IMR-90 (cell line): ENCODE measurements around the gene DGKD. TPM values are rescaled to one million over a fixed set of nuclear protein-coding genes. Genes with fewer than 3 reads are reported as not detected.

ENCODE experiments used
- ATAC-seq: fragments of 200-7000 bp; cut with Tn5 transposase; 2 replicates; pipeline ENCODE4 v1.9.1; 2020; ENCODE audit warnings: low read depth, mild to moderate bottlenecking, moderate library complexity
- BruUV-seq: library from RNA; stranded (reverse); fragments of 400-500 nt; replicated peaks from 2 replicates; lab custom pipeline; 2021; lab: Mats Ljungman, UMichigan
- CTCF ChIA-PET: fragments of 300-600 bp; formaldehyde crosslinking; extraction: SDS; loops from one replicate; lab custom pipeline; 2021; ENCODE audit warnings: antibody characterized with exemption; lab: Yijun Ruan, JAX
- POLR2A ChIA-PET: fragments of 300-600 bp; sonication (Branson Sonifier 250); formaldehyde crosslinking; loops from one replicate; lab custom pipeline; 2022; ENCODE audit warnings: antibody characterized with exemption; ENCODE audit not compliant: unreplicated experiment; lab: Charles Lee
- DNase-seq: peaks from one replicate; pipeline ENCODE4 v3.0.0; 2013
- H2AFZ ChIP-seq: replicated peaks from 2 replicates; pipeline ENCODE3; 2013; ENCODE audit warnings: low read length, mild to moderate bottlenecking; ENCODE audit not compliant: poor library complexity
- H2AK5ac ChIP-seq: 2 replicates; pipeline ENCODE4 v1.6.1; 2013; ENCODE audit warnings: low read depth, low read length, inconsistent platforms
- H2AK9ac ChIP-seq: replicated peaks from 2 replicates; pipeline ENCODE3; 2013; ENCODE audit warnings: mild to moderate bottlenecking, low read depth, low read length, moderate library complexity; ENCODE audit not compliant: poor library complexity
- H2BK120ac ChIP-seq: 2 replicates; pipeline ENCODE4 v1.6.1; 2013; ENCODE audit warnings: low read depth, low read length, inconsistent platforms
- H2BK15ac ChIP-seq: 3 replicates; pipeline ENCODE4 v1.6.1; 2013; ENCODE audit warnings: low read depth, low read length, inconsistent platforms
- H2BK20ac ChIP-seq: 2 replicates; pipeline ENCODE4 v1.6.1; 2013; ENCODE audit warnings: low read depth, mild to moderate bottlenecking, inconsistent platforms, low read length, moderate library complexity
- H2BK5ac ChIP-seq: 2 replicates; pipeline ENCODE4 v1.6.1; 2013; ENCODE audit warnings: mild to moderate bottlenecking, low read depth, low read length, inconsistent platforms; ENCODE audit not compliant: poor library complexity, severe bottlenecking
- H3K14ac ChIP-seq: replicated peaks from 2 replicates; pipeline ENCODE4 v1.6.1; 2013; ENCODE audit warnings: low read depth, low read length, inconsistent platforms
- H3K18ac ChIP-seq: 2 replicates; pipeline ENCODE4 v1.6.1; 2013; ENCODE audit warnings: low read depth, low read length, control low read depth
- H3K23ac ChIP-seq: 2 replicates; pipeline ENCODE4 v1.6.1; 2013; ENCODE audit warnings: low read depth, low read length, inconsistent platforms
- H3K27ac ChIP-seq: 2 replicates; pipeline ENCODE4 v1.5.1; 2013; ENCODE audit warnings: mild to moderate bottlenecking, control low read depth, low read length; ENCODE audit not compliant: insufficient read depth
- H3K27me3 ChIP-seq: 2 replicates; pipeline ENCODE4 v1.6.1; 2013; ENCODE audit warnings: low read length; ENCODE audit not compliant: control insufficient read depth, insufficient read depth
- H3K36me3 ChIP-seq: 2 replicates; pipeline ENCODE4 v1.6.1; 2013; ENCODE audit warnings: low read length, mixed read lengths; ENCODE audit not compliant: control insufficient read depth, insufficient read depth
- H3K4ac ChIP-seq: 2 replicates; pipeline ENCODE4 v1.6.1; 2013; ENCODE audit warnings: low read depth, low read length, inconsistent platforms
- H3K4me1 ChIP-seq: 2 replicates; pipeline ENCODE4 v1.6.1; 2013; ENCODE audit warnings: low read length, mixed read lengths; ENCODE audit not compliant: control insufficient read depth, insufficient read depth
- H3K4me2 ChIP-seq: 2 replicates; pipeline ENCODE4 v1.6.1; 2013; ENCODE audit warnings: low read depth, mild to moderate bottlenecking, control low read depth, low read length, moderate library complexity
- H3K4me3 ChIP-seq: 2 replicates; pipeline ENCODE4 v1.5.1; 2013; ENCODE audit warnings: low read depth, mild to moderate bottlenecking, control low read depth, low read length, moderate library complexity; ENCODE audit not compliant: insufficient read depth
- H3K56ac ChIP-seq: 2 replicates; pipeline ENCODE4 v1.6.1; 2013; ENCODE audit warnings: low read length, inconsistent platforms; ENCODE audit not compliant: insufficient read depth; ENCODE audit errors: extremely low read depth
- H3K79me1 ChIP-seq, 2 experiments: 2 replicates each; pipeline ENCODE4 v1.6.1; 2013; ENCODE audit warnings: low read length in 2 of 2, inconsistent platforms in 1 of 2, low read depth in 1 of 2
- H3K9ac ChIP-seq: 2 replicates; pipeline ENCODE4 v1.6.1; 2013; ENCODE audit warnings: low read depth, low read length, control low read depth
- H3K9me1 ChIP-seq: 2 replicates; pipeline ENCODE4 v1.6.1; 2013; ENCODE audit warnings: low read length, inconsistent platforms; ENCODE audit not compliant: insufficient read depth
- H3K9me3 ChIP-seq: 2 replicates; pipeline ENCODE4 v1.6.1; 2013; ENCODE audit warnings: low read length; ENCODE audit not compliant: control insufficient read depth, insufficient read depth
- H4K20me1 ChIP-seq: 2 replicates; pipeline ENCODE4 v1.6.1; 2013; ENCODE audit warnings: low read length, inconsistent platforms; ENCODE audit not compliant: insufficient read depth
- H4K5ac ChIP-seq: 2 replicates; pipeline ENCODE4 v1.6.1; 2013; ENCODE audit warnings: mild to moderate bottlenecking, low read depth, low read length, control low read depth
- H4K8ac ChIP-seq, 2 experiments: 2 replicates each; pipeline ENCODE4 v1.6.1; 2013; ENCODE audit warnings: low read depth in 2 of 2, low read length in 2 of 2, control low read depth in 1 of 2, inconsistent platforms in 1 of 2
- H4K91ac ChIP-seq: 2 replicates; pipeline ENCODE4 v1.6.1; 2013; ENCODE audit warnings: low read depth, low read length, inconsistent platforms; ENCODE audit not compliant: insufficient read depth
- BHLHE40 ChIP-seq: fragments of 150-350 bp; IDR thresholded peaks from 2 replicates; pipeline ENCODE4 v1.6.1; 2016; ENCODE audit warnings: mild to moderate bottlenecking, low read depth, low read length
- FOS ChIP-seq: fragments of 150-350 bp; IDR thresholded peaks from 2 replicates; pipeline ENCODE4 v1.6.1; 2016; ENCODE audit warnings: low read depth, low read length
- MAZ ChIP-seq: IDR thresholded peaks from 2 replicates; pipeline ENCODE4 v1.6.1; 2012; ENCODE audit warnings: low read depth, mild to moderate bottlenecking, low read length, improper control_type of control experiment, moderate library complexity, borderline replicate concordance
- NFE2L2 ChIP-seq: fragments of 150-350 bp; IDR thresholded peaks from 2 replicates; pipeline ENCODE4 v1.6.1; 2016; ENCODE audit warnings: low read depth, mild to moderate bottlenecking, low read length
- POLR2A ChIP-seq: IDR thresholded peaks from 2 replicates; pipeline ENCODE4 v1.6.1; 2012; ENCODE audit warnings: mild to moderate bottlenecking, low read depth, low read length
- RAD21 ChIP-seq: IDR thresholded peaks from 2 replicates; pipeline ENCODE4 v1.6.1; 2012; ENCODE audit warnings: low read length, improper control_type of control experiment
- RCOR1 ChIP-seq: IDR thresholded peaks from 2 replicates; pipeline ENCODE4 v1.6.1; 2012; ENCODE audit warnings: mild to moderate bottlenecking, low read length, improper control_type of control experiment; ENCODE audit not compliant: insufficient replicate concordance
- RFX5 ChIP-seq: IDR thresholded peaks from 2 replicates; pipeline ENCODE4 v1.8.0; 2012; ENCODE audit warnings: low read depth, mild to moderate bottlenecking, low read length, moderate library complexity
- SMC3 ChIP-seq: fragments of 150-350 bp; IDR thresholded peaks from 2 replicates; pipeline ENCODE4 v1.6.1; 2016; ENCODE audit warnings: low read depth, mild to moderate bottlenecking, antibody characterized with exemption, low read length, moderate library complexity
- WGBS, 2 experiments: methylation state at CpG; one replicate each; pipeline versions ENCODE4 v1.1.5 to v1.1.7; 2013; ENCODE audit warnings: missing lambda C conversion rate in 2 of 2; ENCODE audit not compliant: insufficient read length in 1 of 2; ENCODE audit errors: extremely low coverage in 2 of 2; 5-methylcytosine and 5-hydroxymethylcytosine counted together
- dilution Hi-C: fragments of 300-500 bp; cut with HindIII; formaldehyde crosslinking; loops from one replicate; pipeline ENCODE4 v1.14.3; 2018; ENCODE audit warnings: low sequenced_read_pairs; ENCODE audit not compliant: unreplicated experiment
- in situ Hi-C: fragments of 300-500 bp; cut with MboI; formaldehyde crosslinking; loops from 3 replicates; pipeline ENCODE4 v1.14.3; 2019; ENCODE audit warnings: low sequenced_read_pairs, inconsistent platforms, mixed read lengths
- intact Hi-C: fragments of 100-400 bp; cut with micrococcal nuclease; formaldehyde crosslinking; loops from 2 replicates; pipeline ENCODE4 v1.10.0; 2022
- polyA plus RNA-seq, 3 experiments: library from polyadenylated mRNA; depleted of rRNA; stranded (reverse); fragments of >200 nt; gene quantifications; 2 replicates each; pipeline ENCODE4 v1.2.3, GENCODE V29; 2012; ENCODE audit warnings: low replicate concordance in 1 of 3
- total RNA-seq: library from RNA; depleted of rRNA; stranded (reverse); fragments of >200 nt; gene quantifications from 2 replicates; pipeline ENCODE4 v1.2.3, GENCODE V29; 2012

DGKD gene
- total and polyA plus RNA-seq, 2 of the 4 experiments (the other 2 are of a cell fraction): 6.5 to 10.1 TPM

- TF ChIP-seq SMC3 (no peak), MAZ (no peak), FOS (no peak), NFE2L2 (no peak), BHLHE40 (no peak), RAD21 (no peak), RFX5 (no peak), RCOR1 (no peak), POLR2A (no peak)
- Histone ChIP-seq H3K4me3 (no peak overlapping the region), H3K9me3 (no peaks in the 10 kb centered on the region), H2AK5ac (no peak overlapping the region), H2BK5ac (no peak overlapping the region), H3K9me1 (peaks cover 13% of the 10 kb centered on the region), H2BK120ac (no peak overlapping the region), H3K9ac (no peak overlapping the region), H3K4ac (no peak overlapping the region), H3K18ac (no peak overlapping the region), H4K5ac (no peak overlapping the region), H3K56ac (no peak overlapping the region), H3K36me3 (peaks cover 24% of the 10 kb centered on the region), H2BK15ac (no peak overlapping the region), H3K27me3 (no peaks in the 10 kb centered on the region), H4K91ac (no peak overlapping the region), H3K27ac (no peak overlapping the region), H3K4me1 (peaks cover 10% of the 10 kb centered on the region), H2BK20ac (no peak overlapping the region), H3K23ac (no peak overlapping the region), H4K8ac (no peak overlapping the region), H2AFZ (no peak overlapping the region), H3K14ac (no peak overlapping the region), H4K20me1 (no peaks in the 10 kb centered on the region), H3K79me1 (peaks cover 12 to 23% of the 10 kb centered on the region in 2 experiments), H2AK9ac (no peak overlapping the region), H3K4me2 (no peak overlapping the region)
- CTCF ChIA-PET: interaction anchor here (1.1 kb wide), 1 partner anchor 10 kb away, joined by 4 read pairs; no protein-coding TSS in a partner anchor
- intact Hi-C loops (no loop called here), in situ Hi-C loops (no loop called here), dilution Hi-C loops (no loop called here)
- ATAC-seq (no peak), DNase-seq (no peak)
- BruUV-seq: no TSS peak
- no CpG with 5 or more reads among the region's 2 CpGs for WGBS, 2 experiments
- POLR2A ChIA-PET: no interaction called here
Measured at GRCh38 chr2:233433029-233433428, 78.7 kb downstream of the DGKD start.
